Measurements from ENCODE around the gene SNX27.

SNX27 gene

GRCh38 chr1:151741516-151741915, 129.7 kb downstream of the SNX27 start:
- no peaks in the 10 kb centered on the region for H3K4me1 ChIP-seq (ENCODE audit: insufficient read depth, low read length)
- no peaks in the 10 kb centered on the region for H3K36me3 ChIP-seq (ENCODE audit: insufficient read depth, low read length)
- H3K27me3 ChIP-seq (ENCODE audit: insufficient read depth, low read length) = peaks cover 21% of the 10 kb centered on the region
- no peak overlapping the region for H3K4me3 ChIP-seq (ENCODE audit: low read length)
- no peak overlapping the region for H3K27ac ChIP-seq (ENCODE audit: low read depth, low read length)
- peaks cover 19% of the 10 kb centered on the region for H3K9me3 ChIP-seq (ENCODE audit: insufficient read depth, low read depth, low read length)
- H3K9ac ChIP-seq (ENCODE audit: low read depth, low read length) = no peak overlapping the region
- WGBS = 92% methylated on average over 4 of the region's 4 CpGs

Data from HUES64 (cell line).